ENCODE data around the gene TMEM252.

Gene TMEM252

GRCh38 chr9:68540712-68541535 lies at the start of gene TMEM252:
TMEM252 (minus strand) TSS chr9:68540883; CDS start chr9:68540814, 69 bp downstream.
- DNase-seq (ENCODE audit: low read depth, low spot score) = no peak

- DNase-seq (ENCODE audit: low read depth, low spot score) = no peak
These were observed 44.5 kb upstream of the TMEM252 start for GRCh38 chr9:68585034-68585761.

GRCh38 chr9:68584189-68585033 lies 43.7 kb upstream of the TMEM252 start:
- DNase-seq (ENCODE audit: low read depth, low spot score) = peak; percentile 93

GRCh38 chr9:68581696-68582095 lies 41.0 kb upstream of the TMEM252 start:
- no peak for DNase-seq (ENCODE audit: low read depth, low spot score)

- no peak for DNase-seq (ENCODE audit: low read depth, low spot score)
These were observed 37.3 kb upstream of the TMEM252 start for GRCh38 chr9:68577774-68578591.

GRCh38 chr9:68575817-68576216 lies 35.1 kb upstream of the TMEM252 start:
- DNase-seq (ENCODE audit: low read depth, low spot score) = no peak

- DNase-seq (ENCODE audit: low read depth, low spot score) = no peak
These were observed 33.5 kb upstream of the TMEM252 start for GRCh38 chr9:68574150-68574549.

- DNase-seq (ENCODE audit: low read depth, low spot score) = no peak
These were observed 26.9 kb upstream of the TMEM252 start for GRCh38 chr9:68567565-68567964.

- DNase-seq (ENCODE audit: low read depth, low spot score) = no peak
These were observed 21.8 kb upstream of the TMEM252 start for GRCh38 chr9:68562461-68562860.

GRCh38 chr9:68560071-68560844 lies 19.6 kb upstream of the TMEM252 start:
- peak; percentile 3 for DNase-seq (ENCODE audit: low read depth, low spot score)

- DNase-seq (ENCODE audit: low read depth, low spot score) = no peak
These were observed 17.9 kb upstream of the TMEM252 start for GRCh38 chr9:68558545-68558944.

GRCh38 chr9:68555437-68556150 lies 14.9 kb upstream of the TMEM252 start:
- DNase-seq (ENCODE audit: low read depth, low spot score) = no peak

GRCh38 chr9:68552700-68553476 lies 12.2 kb upstream of the TMEM252 start:
- peak; percentile 37 for DNase-seq (ENCODE audit: low read depth, low spot score)

- DNase-seq (ENCODE audit: low read depth, low spot score) = no peak
These were observed 10.5 kb upstream of the TMEM252 start for GRCh38 chr9:68551191-68551590.

GRCh38 chr9:68548241-68548640 lies 7.6 kb upstream of the TMEM252 start:
- no peak for DNase-seq (ENCODE audit: low read depth, low spot score)

GRCh38 chr9:68547417-68547816 lies 6.7 kb upstream of the TMEM252 start:
- no peak for DNase-seq (ENCODE audit: low read depth, low spot score)

- DNase-seq (ENCODE audit: low read depth, low spot score) = no peak
These were observed 6.1 kb upstream of the TMEM252 start for GRCh38 chr9:68546596-68547390.
